ENCODE results near the gene SMARCAL1.

- TF ChIP-seq CTCF (IDR thresholded peaks at IDR 0.05) (no peak), POLR2AphosphoS5 (IDR thresholded peaks at IDR 0.05) (no peak), POLR2A (IDR thresholded peaks at IDR 0.05) (no peak)
Measured at GRCh38 chr2:216526939-216527338, 114.7 kb downstream of the SMARCAL1 start.
